PC-3 (cell line): ENCODE measurements around the gene LIMS1.
"Not testable (repeated sequence)": the region's sequence is repeated elsewhere in the genome, so short reads cannot be mapped to it uniquely, and the experiment has no call there.

Experiments used
- CTCF ChIP-seq: fragments of 300-600 bp; sonication (generic); conservative IDR thresholded peaks from 2 replicates; pipeline ENCODE4 v1.5.1; 2017; ENCODE audit warnings: antibody characterized with exemption, low read depth, mild to moderate bottlenecking, low read length
- EZH2 ChIP-seq: fragments of 300-600 bp; sonication (generic); IDR thresholded peaks from one replicate; pipeline ENCODE4 v1.6.1; 2017; ENCODE audit warnings: antibody characterized with exemption, mild to moderate bottlenecking, low read length; ENCODE audit not compliant: unreplicated experiment
- EZH2phosphoT487 ChIP-seq: fragments of 300-600 bp; sonication (generic); IDR thresholded peaks from 2 replicates; pipeline ENCODE4 v1.6.1; 2018; ENCODE audit warnings: mild to moderate bottlenecking, antibody characterized with exemption, low read length, borderline replicate concordance

- TF ChIP-seq EZH2, CTCF, EZH2phosphoT487: not testable (repeated sequence)
These were observed 26.6 kb upstream of the LIMS1 start for GRCh38 chr2:108507620-108508019.
